Colon (tissue), 2 donors: ENCODE data around the gene ATXN7L2.

Experiments used
- FAIRE-seq: peaks from 2 replicates; lab custom pipeline; 2012; peaks lifted over from hg19 to GRCh38; lab: Jason Lieb, UNC
- donor health status: control.
- donor health status: control.

Gene ATXN7L2

GRCh38 chr1:109475261-109475660 lies 8.4 kb upstream of the ATXN7L2 start:
- FAIRE-seq, result no peak

- FAIRE-seq, result no peak
Measured at GRCh38 chr1:109476825-109477224, 6.9 kb upstream of the ATXN7L2 start.

- no peak for FAIRE-seq
Measured at GRCh38 chr1:109477821-109478220, 5.9 kb upstream of the ATXN7L2 start.

GRCh38 chr1:109478806-109479205 lies 4.9 kb upstream of the ATXN7L2 start:
- FAIRE-seq, result no peak

- FAIRE-seq, result no peak
Measured at GRCh38 chr1:109479311-109479710, 4.4 kb upstream of the ATXN7L2 start.

GRCh38 chr1:109479901-109480300 lies 3.8 kb upstream of the ATXN7L2 start:
- no peak for FAIRE-seq

- no peak for FAIRE-seq
Measured at GRCh38 chr1:109481646-109482045, 2.1 kb upstream of the ATXN7L2 start.

- no peak for FAIRE-seq
Measured at GRCh38 chr1:109482242-109482641, 1.5 kb upstream of the ATXN7L2 start.

GRCh38 chr1:109482791-109483671 lies 674 bp upstream of the ATXN7L2 start:
- FAIRE-seq, result no peak

- FAIRE-seq, result no peak
Measured at GRCh38 chr1:109484519-109484975, 842 bp downstream of the ATXN7L2 start.

- FAIRE-seq, result no peak
Measured at GRCh38 chr1:109485001-109485400, 1.3 kb downstream of the ATXN7L2 start.

- FAIRE-seq, result no peak
Measured at GRCh38 chr1:109487261-109487660, 3.6 kb downstream of the ATXN7L2 start.

- no peak for FAIRE-seq
Measured at GRCh38 chr1:109488201-109488600, 4.5 kb downstream of the ATXN7L2 start.

- no peak for FAIRE-seq
Measured at GRCh38 chr1:109488696-109489095, 5.0 kb downstream of the ATXN7L2 start.

- no peak for FAIRE-seq
Measured at GRCh38 chr1:109490029-109490933, 6.6 kb downstream of the ATXN7L2 start.

GRCh38 chr1:109490934-109491302 lies 7.2 kb downstream of the ATXN7L2 start:
- FAIRE-seq, result no peak

- no peak for FAIRE-seq
Measured at GRCh38 chr1:109491372-109491771, 7.7 kb downstream of the ATXN7L2 start.

- FAIRE-seq, result no peak
Measured at GRCh38 chr1:109492779-109493178, 9.1 kb downstream of the ATXN7L2 start.

GRCh38 chr1:109493227-109493626 lies 9.5 kb downstream of the ATXN7L2 start:
- no peak for FAIRE-seq

- FAIRE-seq, result no peak
Measured at GRCh38 chr1:109493805-109494539, 10.3 kb downstream of the ATXN7L2 start, which contains the start of gene CYB561D1. CYB561D1 (plus strand) TSS chr1:109494094; CDS start chr1:109494140, 46 bp downstream.

- FAIRE-seq, result no peak
Measured at GRCh38 chr1:109495738-109496137, 12.0 kb downstream of the ATXN7L2 start.
